NB4 (cell line): ENCODE results near the gene CARD9.

Experiments
- POLR2A ChIP-seq: IDR thresholded peaks from 2 replicates; pipeline ENCODE4 v1.6.1; 2011; ENCODE audit warnings: mild to moderate bottlenecking; ENCODE audit not compliant: insufficient read length; ENCODE audit errors: extremely low read depth
- TF ChIP-seq, protein P1 (sequence below): IDR thresholded peaks from one replicate; pipeline ENCODE4 v1.5.1; 2012; ENCODE audit warnings: low read depth, low read length
- TF ChIP-seq, protein P2 (sequence below): IDR thresholded peaks from 2 replicates; pipeline ENCODE4 v1.6.1; 2011; ENCODE audit warnings: low read depth, low read length

DNA sequence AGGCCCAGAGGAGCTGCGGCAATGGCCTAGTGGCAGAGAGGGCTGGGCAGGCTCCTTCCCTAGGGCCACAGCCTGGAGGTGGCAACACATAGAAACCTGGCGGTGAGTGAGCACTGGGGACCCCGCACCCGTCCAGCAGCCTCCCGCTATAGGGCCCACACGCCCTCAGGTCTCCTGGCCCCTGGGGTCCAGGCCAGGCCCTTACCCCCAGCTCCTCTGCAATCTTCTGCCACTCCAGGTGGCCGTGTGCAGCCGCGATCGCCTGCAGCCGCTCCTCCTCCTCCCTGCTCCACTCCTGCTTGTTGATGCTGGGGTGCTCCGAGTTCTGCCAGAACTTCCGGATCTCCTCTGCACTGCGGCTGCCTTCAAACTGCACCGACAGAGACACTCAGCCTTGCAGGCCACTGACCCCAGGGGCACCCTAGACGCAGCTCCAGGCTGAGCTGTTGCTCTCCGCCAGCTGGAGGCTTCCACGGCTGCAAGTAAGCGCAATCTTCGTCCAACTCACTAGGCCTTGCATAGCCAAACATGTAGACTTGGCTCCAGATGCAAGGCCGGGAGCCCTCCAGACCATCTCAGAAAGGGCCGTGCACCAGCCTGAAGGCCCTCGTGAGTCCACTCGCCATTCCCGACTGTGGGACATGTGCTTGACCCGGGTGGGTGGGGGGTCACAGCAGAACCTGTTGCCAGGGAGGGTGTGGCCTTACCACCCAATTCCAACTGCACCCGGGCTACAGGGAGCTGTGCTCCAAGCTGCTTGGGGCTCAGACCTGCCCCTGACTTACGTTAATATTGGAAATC, 18.5 kb upstream of the CARD9 start:
- TF ChIP-seq, protein P1, sequence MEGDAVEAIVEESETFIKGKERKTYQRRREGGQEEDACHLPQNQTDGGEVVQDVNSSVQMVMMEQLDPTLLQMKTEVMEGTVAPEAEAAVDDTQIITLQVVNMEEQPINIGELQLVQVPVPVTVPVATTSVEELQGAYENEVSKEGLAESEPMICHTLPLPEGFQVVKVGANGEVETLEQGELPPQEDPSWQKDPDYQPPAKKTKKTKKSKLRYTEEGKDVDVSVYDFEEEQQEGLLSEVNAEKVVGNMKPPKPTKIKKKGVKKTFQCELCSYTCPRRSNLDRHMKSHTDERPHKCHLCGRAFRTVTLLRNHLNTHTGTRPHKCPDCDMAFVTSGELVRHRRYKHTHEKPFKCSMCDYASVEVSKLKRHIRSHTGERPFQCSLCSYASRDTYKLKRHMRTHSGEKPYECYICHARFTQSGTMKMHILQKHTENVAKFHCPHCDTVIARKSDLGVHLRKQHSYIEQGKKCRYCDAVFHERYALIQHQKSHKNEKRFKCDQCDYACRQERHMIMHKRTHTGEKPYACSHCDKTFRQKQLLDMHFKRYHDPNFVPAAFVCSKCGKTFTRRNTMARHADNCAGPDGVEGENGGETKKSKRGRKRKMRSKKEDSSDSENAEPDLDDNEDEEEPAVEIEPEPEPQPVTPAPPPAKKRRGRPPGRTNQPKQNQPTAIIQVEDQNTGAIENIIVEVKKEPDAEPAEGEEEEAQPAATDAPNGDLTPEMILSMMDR = no peak
- no peak for TF ChIP-seq POLR2A
- TF ChIP-seq, protein P2, sequence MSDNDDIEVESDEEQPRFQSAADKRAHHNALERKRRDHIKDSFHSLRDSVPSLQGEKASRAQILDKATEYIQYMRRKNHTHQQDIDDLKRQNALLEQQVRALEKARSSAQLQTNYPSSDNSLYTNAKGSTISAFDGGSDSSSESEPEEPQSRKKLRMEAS = no peak
